ENCODE results near the gene WDR81.
A peak's percentile ranks its signal among the peaks of the same experiment; 100 is the strongest.
"Not testable (repeated sequence)": the region's sequence is repeated elsewhere in the genome, so short reads cannot be mapped to it uniquely, and the experiment has no call there.

The WDR81 gene

GRCh38 chr17:1755827-1756262 is 31.3 kb downstream of the WDR81 start:
- DNase-seq: no peak

DNA sequence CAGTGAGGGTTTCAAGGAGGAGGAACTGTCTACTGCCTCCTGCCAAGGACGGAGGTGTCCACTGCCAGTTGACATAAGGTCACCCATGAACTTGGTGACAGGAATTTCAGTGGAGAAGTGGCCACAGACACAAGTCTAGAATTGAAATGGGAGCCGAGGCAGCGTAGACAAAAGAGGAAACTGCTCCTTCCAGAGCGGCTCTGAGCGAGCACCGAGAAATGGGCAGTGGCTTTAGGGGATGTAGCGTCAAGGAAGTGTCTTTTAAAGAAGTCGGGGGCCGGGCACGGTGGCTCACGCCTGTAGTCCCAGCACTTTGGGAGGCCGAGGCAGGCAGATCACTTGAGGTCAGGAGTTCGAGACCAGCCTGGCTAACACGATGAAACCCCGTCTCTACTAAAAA is 34.3 kb downstream of the WDR81 start:
- DNase-seq: no peak

DNA sequence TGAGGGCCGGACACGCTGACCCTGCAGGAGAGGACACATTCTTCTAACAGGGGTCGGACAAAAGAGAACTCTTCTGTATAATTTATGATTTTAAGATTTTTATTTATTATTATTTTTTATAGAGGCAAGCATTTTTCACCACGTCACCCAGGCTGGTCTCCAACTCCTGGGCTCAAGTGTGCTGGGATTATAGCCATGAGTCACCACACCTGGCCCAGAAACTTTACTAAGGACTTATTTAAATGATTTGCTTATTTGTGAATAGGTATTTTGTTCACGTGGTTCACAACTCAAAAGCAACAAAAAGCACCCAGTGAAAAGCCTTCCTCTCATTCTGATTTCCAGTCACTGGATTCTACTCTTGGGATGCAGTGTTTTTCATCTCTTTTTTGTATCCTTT is 35.0 kb downstream of the WDR81 start:
- DNase-seq: no peak

DNA sequence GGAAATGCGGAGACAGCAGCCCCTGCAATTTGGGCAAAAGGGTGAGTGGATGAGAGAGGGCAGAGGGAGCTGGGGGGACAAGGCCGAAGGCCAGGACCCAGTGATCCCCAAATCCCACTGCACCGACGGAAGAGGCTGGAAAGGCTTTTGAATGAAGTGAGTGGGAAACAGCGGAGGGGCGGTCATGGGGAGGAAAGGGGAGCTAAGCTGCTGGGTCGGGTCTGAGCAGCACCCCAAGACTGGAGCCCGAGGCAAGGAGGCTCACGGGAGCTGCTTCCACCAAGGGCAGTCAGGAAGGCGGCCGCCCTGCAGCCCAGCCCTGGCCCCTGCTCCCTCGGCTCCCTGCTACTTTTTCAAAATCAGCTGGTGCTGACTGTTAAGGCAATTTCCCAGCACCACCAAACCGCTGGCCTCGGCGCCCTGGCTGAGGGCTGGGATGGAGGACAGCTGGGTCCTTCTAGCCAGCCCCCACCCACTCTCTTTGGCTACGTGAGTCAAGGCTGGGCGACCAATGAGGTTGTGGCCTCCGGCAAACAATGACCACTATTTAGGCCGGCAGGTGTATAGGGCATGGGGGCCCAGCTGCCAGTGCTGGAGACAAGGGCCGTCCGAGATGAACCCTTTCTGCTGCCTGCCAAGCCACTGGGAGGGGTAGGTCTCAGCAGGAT is 37.9 kb downstream of the WDR81 start:
- DNase-seq: no peak

DNA sequence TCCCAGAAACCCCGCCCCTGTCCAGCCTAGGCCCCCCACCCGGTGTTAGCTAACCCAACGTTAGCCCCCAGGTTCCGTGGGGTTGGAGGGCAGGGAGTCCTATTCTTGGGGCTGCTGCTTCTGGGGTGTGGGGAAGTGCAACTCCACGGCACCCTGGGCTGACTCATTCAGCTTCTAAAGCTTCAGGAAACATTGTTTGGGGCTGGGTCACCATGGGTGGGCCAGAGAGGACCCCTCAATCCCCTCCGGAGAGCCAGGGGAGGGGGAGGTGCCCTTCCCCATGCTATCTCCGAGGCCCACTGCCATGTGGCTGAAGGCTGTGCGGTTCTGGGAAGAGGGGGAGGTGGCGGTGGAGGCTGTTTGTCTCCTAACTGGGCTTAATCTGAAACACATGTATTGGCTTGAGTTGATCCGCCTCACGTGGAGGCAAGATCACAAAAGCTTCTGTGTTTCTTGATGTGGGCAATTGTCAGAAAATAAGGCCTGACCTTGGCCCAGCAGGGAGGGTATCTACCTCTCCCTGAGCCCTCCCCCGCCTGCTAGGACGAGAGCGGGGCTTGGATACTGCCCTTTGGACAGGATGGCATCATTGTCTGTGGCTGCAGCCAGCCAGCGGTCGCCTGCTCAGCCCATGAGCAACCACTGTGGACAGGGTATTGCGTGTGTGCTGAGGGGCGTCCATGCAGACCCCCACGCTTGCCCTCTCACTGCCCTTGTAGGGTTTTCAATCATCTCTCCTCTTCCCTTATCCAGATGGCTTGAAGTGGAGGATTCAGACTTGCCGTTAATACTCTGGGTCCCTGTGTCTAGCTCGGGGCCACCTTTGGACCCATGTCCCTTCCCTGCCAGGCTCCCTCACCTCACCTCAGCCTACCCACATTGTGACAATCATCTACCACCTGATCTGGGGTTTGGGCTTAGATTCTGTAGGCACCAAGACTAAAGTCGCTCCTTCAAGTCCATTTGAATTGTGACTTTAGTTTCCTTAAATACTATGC is 38.7 kb downstream of the WDR81 start:
- DNase-seq: peak; percentile 51

GRCh38 chr17:1764284-1764683 is 39.8 kb downstream of the WDR81 start:
- DNase-seq: peak; percentile 50

GRCh38 chr17:1764705-1765104 is 40.2 kb downstream of the WDR81 start:
- not testable (repeated sequence) for DNase-seq

DNA sequence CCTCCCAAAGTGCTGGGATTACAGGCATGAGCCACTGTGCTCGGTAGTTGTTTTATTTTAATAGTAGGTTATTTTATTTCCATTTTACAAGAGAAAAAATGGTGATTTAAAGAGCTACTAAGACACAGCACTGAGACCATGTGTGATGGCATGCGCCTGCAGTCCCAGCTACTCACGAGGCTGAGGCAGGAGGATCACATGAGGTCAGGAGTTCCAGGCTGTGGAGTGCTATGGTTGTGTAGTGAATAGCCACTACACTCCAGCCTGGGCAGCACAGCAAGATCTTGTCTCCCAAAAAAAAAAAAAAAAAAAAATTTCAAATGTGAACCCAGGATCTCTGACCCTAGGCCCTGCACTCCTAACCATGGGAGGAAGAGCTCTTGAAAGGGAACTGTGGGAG is 41.1 kb downstream of the WDR81 start:
- no peak for DNase-seq

DNA sequence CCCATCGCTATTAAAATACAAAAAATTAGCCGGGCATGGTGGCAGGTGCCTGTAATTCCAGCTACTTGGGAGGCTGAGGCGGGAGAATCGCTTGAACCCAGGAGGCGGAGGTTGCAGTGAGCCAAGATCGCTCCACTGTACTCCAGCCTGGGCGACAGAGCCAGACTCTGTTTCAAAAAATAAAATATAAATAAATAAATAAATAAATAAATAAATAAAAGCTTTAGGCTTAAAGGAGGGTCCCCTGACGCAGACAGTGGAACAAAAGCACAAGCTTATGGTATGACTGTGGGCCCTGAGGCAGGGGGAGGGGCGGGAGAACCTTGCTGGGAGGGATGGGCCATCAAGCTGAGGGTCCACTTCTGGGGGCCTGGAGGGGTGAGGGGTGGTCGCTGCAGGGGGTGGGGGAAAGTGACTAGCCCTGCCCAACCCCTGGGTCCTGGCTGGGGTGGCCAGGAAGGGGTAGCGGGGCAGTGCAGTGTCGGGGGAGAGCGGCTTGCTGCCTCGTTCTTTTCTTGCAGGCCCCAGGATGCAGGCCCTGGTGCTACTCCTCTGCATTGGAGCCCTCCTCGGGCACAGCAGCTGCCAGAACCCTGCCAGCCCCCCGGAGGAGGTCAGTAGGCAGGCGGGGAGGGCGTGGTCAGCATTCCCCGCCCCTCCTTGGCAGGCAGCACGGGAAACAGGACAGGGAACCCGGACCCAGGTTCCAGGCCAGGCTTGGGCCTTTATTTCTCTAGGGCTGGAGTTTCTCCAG is 42.1 kb downstream of the WDR81 start:
- no peak for DNase-seq

DNA sequence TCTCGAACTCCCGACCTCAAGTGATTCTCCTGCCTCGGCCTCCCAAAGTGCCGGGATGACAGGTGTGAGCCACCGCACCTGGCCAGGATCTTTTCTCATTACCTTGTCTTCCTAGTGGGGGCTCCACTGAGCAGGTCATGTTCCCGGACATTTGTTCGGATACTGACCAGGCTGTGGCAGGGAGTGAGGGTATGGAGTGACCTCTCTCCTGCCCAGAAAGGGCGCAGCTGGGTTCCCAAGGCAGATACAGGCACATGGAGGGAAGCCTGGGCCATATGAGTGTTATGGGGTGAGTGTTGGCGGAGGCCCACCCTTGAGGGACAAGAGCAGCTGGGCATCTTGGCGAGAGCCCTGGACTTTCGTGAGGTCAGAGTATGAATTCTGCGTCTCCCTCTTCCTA is 42.9 kb downstream of the WDR81 start:
- no peak for DNase-seq

GRCh38 chr17:1769822-1770477 is 45.4 kb downstream of the WDR81 start:
- DNase-seq: no peak

GRCh38 chr17:1773000-1773695 is 48.6 kb downstream of the WDR81 start:
- DNase-seq: peak; percentile 41

- no peak for DNase-seq
Measured at GRCh38 chr17:1773696-1774181, 49.2 kb downstream of the WDR81 start.

- DNase-seq: no peak
Measured at GRCh38 chr17:1774390-1775176, 50.1 kb downstream of the WDR81 start.

DNA sequence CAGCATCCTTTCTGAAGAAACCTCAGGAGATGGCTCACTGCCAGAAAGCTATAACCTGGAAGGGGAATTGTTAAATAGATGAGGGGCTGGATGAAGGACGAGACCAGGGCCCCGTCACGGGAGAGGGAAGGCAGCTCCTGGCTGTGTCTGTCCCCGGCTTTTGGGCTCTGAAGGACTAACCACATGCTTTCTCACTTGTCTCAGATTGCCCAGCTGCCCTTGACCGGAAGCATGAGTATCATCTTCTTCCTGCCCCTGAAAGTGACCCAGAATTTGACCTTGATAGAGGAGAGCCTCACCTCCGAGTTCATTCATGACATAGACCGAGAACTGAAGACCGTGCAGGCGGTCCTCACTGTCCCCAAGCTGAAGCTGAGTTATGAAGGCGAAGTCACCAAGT is 51.8 kb downstream of the WDR81 start:
- DNase-seq: no peak

DNA sequence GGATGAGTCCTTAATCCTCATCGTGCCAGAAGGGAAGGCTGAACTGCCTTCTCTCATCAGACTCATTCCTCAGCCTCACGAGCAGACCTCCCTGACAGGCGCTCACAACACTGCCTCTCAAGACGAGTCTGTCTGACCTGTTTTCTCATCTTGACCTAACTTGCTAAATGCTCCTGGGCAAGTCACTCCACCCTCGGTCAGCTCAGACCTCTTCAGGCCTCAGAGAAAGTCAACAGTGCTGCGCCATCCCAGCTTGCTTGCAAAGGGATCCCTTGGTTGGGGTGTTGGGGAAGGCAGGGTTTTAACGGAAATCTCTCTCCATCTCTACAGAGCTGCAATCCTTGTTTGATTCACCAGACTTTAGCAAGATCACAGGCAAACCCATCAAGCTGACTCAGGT is 52.4 kb downstream of the WDR81 start:
- DNase-seq: no peak

- peak; percentile 95 for DNase-seq
Measured at GRCh38 chr17:1779571-1780131, 55.1 kb downstream of the WDR81 start.

DNA sequence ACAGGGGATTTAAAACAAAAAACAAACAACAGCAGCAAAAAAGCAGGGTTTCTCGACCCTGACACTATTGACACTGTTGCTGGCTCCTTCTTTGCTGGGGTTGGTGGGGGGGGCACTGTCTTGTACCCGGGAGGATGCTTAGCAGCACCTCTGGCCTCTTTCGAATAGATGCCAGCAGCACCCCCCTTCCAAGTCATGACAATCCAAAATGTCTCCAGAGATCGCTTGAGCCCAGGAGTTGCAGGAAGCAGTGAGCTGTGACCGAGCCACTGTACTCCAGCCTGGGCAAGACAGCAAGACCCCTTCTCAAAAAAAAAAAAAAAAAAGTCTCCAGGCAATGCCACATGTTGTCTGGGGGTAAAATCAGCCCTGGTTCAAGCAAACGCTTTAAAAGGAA is 57.7 kb downstream of the WDR81 start:
- DNase-seq: no peak

DNA sequence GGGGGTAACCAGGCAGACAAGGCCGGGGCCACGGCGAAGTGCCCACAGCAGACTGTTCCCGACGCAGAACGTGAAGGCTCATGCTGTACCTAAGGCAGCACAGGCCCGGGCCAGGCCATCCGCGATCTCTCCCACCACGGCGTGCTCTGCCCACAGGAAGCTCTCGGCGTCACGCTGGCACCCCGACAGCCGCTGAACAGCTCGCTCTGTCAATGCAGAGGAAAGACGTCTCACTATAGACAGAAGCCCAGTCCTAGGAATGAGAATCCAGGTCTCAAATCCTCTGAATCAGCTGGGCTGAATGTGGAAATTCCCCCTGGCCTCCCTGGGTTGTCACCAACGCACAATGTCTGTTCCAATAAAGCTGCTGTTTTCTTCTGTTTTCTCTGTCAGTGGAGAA is 58.8 kb downstream of the WDR81 start:
- DNase-seq: no peak

DNA sequence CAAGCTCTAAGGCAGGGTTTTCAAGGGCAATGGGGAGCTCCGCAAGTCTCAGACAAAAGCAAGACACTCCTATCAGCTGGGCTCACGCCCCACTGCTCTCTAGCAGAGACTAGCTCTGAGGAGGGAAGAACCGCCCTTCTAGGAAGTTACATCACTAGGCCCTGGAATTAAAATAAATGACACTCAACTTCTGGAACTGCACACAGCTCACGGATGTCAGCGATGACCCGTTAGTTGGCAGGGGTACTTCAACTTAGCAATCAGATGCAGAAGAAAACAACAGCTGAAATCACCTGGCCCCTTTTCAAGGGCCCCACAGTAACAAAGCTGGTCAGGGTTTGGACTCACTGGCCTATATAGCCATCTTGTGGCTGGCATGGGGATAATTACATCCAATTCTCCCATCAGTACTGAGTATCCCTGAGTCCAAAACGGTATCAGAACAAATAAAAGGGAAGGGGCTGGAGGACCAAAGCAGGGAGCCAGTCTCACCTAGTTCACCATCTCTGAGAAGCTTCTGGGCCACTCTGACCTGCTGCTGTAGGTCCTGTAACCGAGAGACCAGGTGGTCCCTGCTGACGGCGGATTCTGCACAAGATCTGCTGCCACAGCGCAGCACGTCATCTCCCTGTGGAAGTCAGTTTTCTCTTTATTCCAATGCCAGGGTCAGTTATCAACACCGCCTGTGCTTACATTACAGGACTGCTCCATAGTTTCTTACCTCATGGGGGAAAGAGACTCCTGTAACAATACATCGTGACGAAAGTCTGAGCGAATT is 59.5 kb downstream of the WDR81 start:
- DNase-seq: peak; percentile 47

Measured in EL (cell line).